ENCODE results near the gene PDE3B. TPM values are rescaled to one million over a fixed set of nuclear protein-coding genes. Genes with fewer than 3 reads are reported as not detected.
"Not testable (repeated sequence)": the region's sequence is repeated elsewhere in the genome, so short reads cannot be mapped to it uniquely, and the experiment has no call there.

PDE3B gene
- total RNA-seq, 2 experiments from 2014 or later, result 96.6 to 101 TPM

DNA sequence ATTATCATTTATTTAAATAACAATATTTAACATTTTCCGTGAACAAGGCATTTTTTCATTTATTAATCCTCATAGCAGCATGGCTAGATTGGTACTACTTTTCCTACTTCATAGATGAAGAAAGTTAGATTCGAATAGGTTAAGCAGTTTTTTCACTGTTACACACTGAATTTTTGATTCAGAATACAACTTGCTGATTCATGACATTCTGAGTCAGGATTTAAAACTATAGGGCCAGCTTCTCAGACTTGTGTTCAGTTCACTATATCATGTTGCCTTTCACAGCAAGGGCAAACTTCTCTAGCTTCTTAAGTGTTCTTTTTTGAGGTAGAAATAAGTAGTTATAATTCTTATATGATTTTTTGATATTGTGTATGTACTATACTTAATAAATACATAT lies 216.9 kb downstream of the PDE3B start:
- no peak overlapping the region for H3K27ac Mint-ChIP-seq
- H3K4me3 Mint-ChIP-seq, result no peak overlapping the region
- peaks cover 33% of the 10 kb centered on the region for H3K9me3 Mint-ChIP-seq
- ChIA-PET CTCF (no interaction called here), POLR2A (interaction anchor here (0.7 kb wide), 1 partner anchor 178 kb away, joined by 3 read pairs; no protein-coding TSS in a partner anchor)
- peaks cover 3% of the 10 kb centered on the region for H3K4me1 Mint-ChIP-seq
- H3K27me3 Mint-ChIP-seq, result no peaks in the 10 kb centered on the region
- H3K36me3 Mint-ChIP-seq (ENCODE audit: low read depth), result peaks cover 80% of the 10 kb centered on the region
- no peak for DNase-seq

DNA sequence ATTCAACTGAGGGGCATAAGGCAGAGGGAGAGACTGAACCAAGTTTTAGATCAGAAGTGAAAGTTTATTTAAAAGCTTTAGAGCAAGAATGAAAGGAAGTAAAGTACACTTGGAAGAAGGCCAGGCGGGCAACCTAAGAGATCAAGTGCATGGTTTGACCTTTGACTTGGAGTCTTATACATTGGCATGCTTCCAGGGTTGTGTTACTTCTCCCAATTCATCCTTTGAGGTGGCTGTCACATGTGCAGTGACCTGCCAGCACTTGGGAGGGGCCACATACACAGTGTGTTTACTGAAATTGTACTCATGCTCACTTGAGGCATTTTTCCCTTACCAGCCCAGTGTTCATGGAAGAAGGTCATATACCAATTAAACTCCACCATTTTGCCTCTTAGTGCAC lies 218.1 kb downstream of the PDE3B start:
- no peaks in the 10 kb centered on the region for H3K27me3 Mint-ChIP-seq
- no peak overlapping the region for H3K27ac Mint-ChIP-seq
- H3K9me3 Mint-ChIP-seq, result peaks cover 28% of the 10 kb centered on the region
- DNase-seq, result no peak
- H3K4me1 Mint-ChIP-seq, result peaks cover 3% of the 10 kb centered on the region
- CTCF ChIA-PET, result interaction anchor here (0.9 kb wide), 1 partner anchor 10 kb away, joined by 4 read pairs; no protein-coding TSS in a partner anchor
- H3K4me3 Mint-ChIP-seq, result no peak overlapping the region
- POLR2A ChIA-PET, result no interaction called here
- peaks cover 74% of the 10 kb centered on the region for H3K36me3 Mint-ChIP-seq (ENCODE audit: low read depth)

DNA sequence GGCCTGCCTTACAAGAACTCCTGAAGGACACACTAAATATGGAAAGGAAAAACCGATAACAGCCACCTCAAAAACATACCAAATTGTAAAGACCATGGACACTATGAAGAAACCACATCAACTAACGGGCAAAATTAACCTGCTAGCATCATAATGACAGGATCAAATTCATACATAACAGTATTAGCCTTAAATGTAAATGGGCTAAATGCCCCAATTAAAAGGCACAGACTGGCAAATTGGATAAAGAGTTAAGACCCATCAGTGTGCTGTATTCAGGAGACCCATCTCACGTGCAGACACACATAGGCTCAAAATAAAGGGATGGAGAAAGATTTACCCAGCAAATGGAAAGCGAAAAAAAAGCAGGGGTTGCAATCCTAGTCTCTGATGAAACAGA lies 220.2 kb downstream of the PDE3B start:
- H3K4me3 Mint-ChIP-seq, H3K27me3 Mint-ChIP-seq, DNase-seq, H3K4me1 Mint-ChIP-seq, POLR2A ChIA-PET, H3K27ac Mint-ChIP-seq: not testable (repeated sequence)
- Mint-ChIP-seq H3K36me3 (ENCODE audit: low read depth) (peaks cover 74% of the 10 kb centered on the region), H3K9me3 (peaks cover 28% of the 10 kb centered on the region)
- CTCF ChIA-PET, result interaction anchor here (0.6 kb wide), 1 partner anchor 285 kb away, joined by 3 read pairs; no protein-coding TSS in a partner anchor

DNA sequence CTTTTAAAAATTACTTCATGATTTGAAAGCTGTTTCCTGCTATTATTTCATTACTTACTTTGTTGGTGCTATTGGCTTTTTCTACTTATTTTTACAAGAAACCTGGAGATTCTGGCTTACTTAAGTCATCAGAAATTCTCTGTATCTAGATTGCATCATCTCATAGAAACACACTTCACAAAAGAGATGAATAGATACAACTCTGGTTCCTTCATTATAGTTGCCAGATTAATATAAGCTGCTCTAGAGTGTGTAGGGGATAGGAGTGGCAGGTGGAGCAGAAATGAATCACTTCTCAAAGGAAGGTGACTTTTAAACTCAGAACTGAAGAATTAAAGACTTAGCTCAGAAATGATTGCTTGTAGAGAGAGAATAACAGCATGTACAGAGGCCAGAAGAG lies 228.4 kb downstream of the PDE3B start:
- ChIA-PET CTCF (interaction anchor here (1.0 to 1.1 kb wide), 2 partner anchors 11 to 14 kb away, joined by 3 to 4 read pairs; no protein-coding TSS in a partner anchor), POLR2A (no interaction called here)
- no peak for DNase-seq
- Mint-ChIP-seq H3K9me3 (no peaks in the 10 kb centered on the region), H3K27me3 (no peaks in the 10 kb centered on the region), H3K36me3 (ENCODE audit: low read depth) (peaks cover 81% of the 10 kb centered on the region), H3K27ac (no peak overlapping the region), H3K4me1 (no peaks in the 10 kb centered on the region), H3K4me3 (no peak overlapping the region)

DNA sequence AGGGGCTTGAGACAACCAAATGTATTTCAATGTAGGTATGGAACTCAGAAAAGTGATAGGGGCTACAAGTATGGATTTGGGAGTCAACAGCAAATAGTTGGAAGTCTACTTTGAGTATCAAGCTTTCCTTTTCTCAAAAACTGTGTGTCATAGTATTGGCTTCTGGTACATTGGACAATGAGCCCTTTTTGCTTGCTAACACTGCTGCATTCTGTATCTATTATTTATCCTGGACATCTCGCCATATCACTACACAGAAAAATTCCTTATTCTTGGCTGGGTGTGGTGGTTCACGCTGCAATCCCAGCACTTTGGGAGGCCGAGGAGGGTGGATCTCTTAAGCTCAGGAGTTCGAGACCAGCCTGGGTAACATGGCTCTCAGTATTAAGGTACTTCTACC lies 230.0 kb downstream of the PDE3B start:
- POLR2A ChIA-PET, result no interaction called here
- no peak for DNase-seq
- Mint-ChIP-seq H3K4me3 (no peak overlapping the region), H3K36me3 (ENCODE audit: low read depth) (peaks cover 84% of the 10 kb centered on the region), H3K27ac (no peak overlapping the region), H3K27me3 (no peaks in the 10 kb centered on the region), H3K9me3 (no peaks in the 10 kb centered on the region), H3K4me1 (no peaks in the 10 kb centered on the region)
- CTCF ChIA-PET, result no interaction called here

DNA sequence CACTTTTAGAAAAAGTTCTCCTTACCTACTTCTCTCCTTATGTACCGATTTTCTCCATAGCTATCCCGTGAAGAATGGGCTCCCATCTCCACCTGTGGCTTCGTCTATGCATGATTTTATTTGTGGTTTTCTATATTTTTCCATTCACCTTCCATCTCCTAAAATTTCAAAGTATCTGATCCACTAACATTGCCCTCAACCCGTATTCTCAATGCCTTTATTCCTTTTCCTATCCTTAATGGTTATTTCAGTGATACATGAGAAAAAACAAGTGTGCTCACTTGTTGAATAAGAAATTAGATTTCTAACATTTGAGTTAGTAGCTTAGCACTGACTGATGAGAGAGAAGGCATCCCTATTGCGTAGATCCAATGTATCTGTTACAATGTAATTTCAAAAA lies 231.6 kb downstream of the PDE3B start:
- H3K4me1 Mint-ChIP-seq, result no peaks in the 10 kb centered on the region
- H3K27me3 Mint-ChIP-seq, result no peaks in the 10 kb centered on the region
- H3K36me3 Mint-ChIP-seq (ENCODE audit: low read depth), result peaks cover 80% of the 10 kb centered on the region
- H3K4me3 Mint-ChIP-seq, result no peak overlapping the region
- no peak overlapping the region for H3K27ac Mint-ChIP-seq
- DNase-seq, result no peak
- POLR2A ChIA-PET, result no interaction called here
- no peaks in the 10 kb centered on the region for H3K9me3 Mint-ChIP-seq
- CTCF ChIA-PET, result interaction anchor here (1.6 kb wide), 1 partner anchor 33 kb away, joined by 3 read pairs; no protein-coding TSS in a partner anchor

DNA sequence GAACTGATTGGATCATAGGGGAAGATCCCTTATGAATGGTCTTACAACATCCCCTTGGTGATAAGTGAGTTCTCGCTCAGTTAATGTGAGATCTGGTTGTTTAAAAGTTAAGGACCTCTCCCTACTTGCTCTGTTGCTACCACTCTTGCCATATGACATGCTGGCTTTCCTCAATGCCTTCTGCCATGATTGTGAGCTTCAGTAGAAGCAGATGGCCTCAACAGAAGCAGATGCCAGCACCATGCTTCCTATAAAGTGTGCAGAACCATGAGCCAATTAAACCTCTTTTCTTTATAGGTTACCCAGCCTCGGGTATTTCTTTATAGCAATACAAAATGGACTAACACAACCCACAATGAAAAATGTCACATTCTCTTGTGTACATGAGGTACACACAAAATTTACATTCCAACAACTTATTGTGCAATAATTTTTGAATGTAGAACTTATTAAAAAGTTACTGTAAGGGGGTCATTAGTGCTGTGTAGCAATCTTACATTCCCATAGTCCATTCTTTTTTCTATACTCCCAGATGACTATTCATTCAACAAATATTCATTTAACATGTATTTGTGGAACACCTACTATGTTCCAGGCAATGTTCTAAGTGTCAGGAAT lies 238.1 kb downstream of the PDE3B start:
- Mint-ChIP-seq H3K9me3 (peaks cover 9% of the 10 kb centered on the region), H3K27me3 (no peaks in the 10 kb centered on the region), H3K27ac (no peak overlapping the region), H3K4me1 (no peaks in the 10 kb centered on the region), H3K4me3 (no peak overlapping the region), H3K36me3 (ENCODE audit: low read depth) (peaks cover 67% of the 10 kb centered on the region)
- ChIA-PET CTCF (interaction anchor here (1.1 kb wide), 1 partner anchor 10 kb away, joined by 3 read pairs; the partner anchor contains the start of gene CYP2R1), POLR2A (no interaction called here)
- no peak for DNase-seq

DNA sequence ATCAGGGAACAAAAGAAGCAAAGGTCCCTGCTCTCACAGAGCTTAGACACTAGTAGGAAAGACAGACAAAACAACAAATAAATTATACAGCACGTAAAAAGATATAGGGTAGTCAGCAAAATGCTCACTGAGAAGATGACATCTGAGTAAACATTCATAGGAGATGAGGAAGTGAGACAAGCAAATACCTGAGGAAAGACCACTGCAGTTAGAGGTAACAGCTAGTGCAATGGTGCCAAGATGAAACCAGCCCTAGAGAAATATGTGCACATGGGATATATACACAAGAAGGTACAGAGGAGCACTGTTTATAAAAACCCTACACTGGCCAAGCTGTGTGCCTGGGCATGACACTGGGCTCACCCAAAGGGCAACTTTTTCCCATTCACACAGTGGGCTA lies 238.6 kb downstream of the PDE3B start:
- CTCF ChIA-PET, result interaction anchor here (1.1 kb wide), 1 partner anchor 10 kb away, joined by 3 read pairs; the partner anchor contains the start of gene CYP2R1
- POLR2A ChIA-PET, result no interaction called here
- Mint-ChIP-seq H3K4me1 (peaks cover 2% of the 10 kb centered on the region), H3K9me3 (peaks cover 9% of the 10 kb centered on the region), H3K27me3 (no peaks in the 10 kb centered on the region), H3K36me3 (ENCODE audit: low read depth) (peaks cover 69% of the 10 kb centered on the region), H3K4me3 (no peak overlapping the region), H3K27ac (no peak overlapping the region)
- no peak for DNase-seq

DNA sequence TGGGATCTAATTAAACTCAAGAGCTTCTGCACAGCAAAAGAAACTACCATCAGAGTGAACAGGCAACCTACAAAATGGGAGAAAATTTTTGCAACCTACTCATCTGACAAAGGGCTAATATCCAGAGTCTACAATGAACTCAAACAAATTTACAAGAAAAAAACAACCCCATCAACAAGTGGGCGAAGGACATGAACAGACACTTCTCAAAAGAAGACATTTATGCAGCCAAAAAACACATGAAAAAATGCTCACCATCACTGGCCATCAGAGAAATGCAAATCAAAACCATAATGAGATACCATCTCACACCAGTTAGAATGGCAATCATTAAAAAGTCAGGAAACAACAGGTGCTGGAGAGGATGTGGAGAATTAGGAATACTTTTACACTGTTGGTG lies 240.1 kb downstream of the PDE3B start:
- H3K36me3 Mint-ChIP-seq (ENCODE audit: low read depth), result peaks cover 65% of the 10 kb centered on the region
- DNase-seq, CTCF ChIA-PET, H3K4me3 Mint-ChIP-seq, H3K9me3 Mint-ChIP-seq, H3K27ac Mint-ChIP-seq, POLR2A ChIA-PET, H3K27me3 Mint-ChIP-seq: not testable (repeated sequence)
- peaks cover 12% of the 10 kb centered on the region for H3K4me1 Mint-ChIP-seq

DNA sequence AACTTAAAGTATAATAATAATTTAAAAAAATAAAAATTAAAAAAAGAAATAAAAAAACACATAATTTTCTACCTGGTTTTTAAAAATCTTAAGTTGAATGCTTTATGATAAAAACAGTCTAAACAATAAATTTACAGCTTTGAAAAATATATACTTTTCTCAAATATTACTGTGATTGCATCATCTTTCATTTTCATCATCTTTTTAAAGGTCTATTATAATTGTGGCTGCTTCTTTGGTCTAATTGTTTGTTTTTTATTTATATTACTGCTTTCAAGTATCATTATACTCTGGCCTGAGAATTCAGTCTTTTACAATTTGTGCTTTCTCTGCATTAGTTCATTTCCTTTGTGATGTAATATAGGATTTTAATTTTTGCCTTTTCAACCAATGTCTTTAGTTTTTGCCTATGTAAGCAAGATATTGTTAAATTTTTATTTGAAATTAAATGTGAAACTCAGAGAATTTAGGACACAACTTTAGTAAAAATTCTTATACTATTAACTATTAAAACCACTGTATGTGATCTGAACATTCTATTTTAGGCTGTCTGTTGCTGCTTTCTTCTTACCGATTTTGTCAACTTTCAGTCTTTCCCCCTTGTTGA lies 241.2 kb downstream of the PDE3B start:
- CTCF ChIA-PET, result no interaction called here
- Mint-ChIP-seq H3K9me3 (peaks cover 9% of the 10 kb centered on the region), H3K4me1 (peaks cover 21% of the 10 kb centered on the region), H3K4me3 (no peak overlapping the region), H3K27me3 (no peaks in the 10 kb centered on the region), H3K36me3 (ENCODE audit: low read depth) (peaks cover 68% of the 10 kb centered on the region), H3K27ac (no peak overlapping the region)
- no peak for DNase-seq
- POLR2A ChIA-PET, result no interaction called here

DNA sequence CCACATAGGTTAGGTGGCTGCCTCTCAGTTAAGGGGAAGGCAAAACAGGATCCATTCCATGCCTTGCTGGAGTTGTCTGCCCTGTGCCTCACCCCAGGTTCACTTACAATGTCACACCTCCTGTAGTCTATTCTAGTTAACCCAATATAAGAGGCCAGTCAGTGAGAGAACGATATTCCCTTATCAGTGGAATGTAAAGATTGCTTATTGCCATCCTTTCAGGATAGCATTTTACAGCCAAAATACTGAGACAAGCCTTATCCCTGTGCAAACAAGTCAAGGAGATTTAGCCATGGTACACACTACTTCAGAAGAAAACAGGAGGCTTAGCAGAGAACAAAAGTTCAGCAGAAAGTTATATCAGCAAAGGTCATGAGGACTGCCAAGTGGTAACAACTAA lies 242.9 kb downstream of the PDE3B start:
- Mint-ChIP-seq H3K27me3 (no peaks in the 10 kb centered on the region), H3K4me1 (peaks cover 30% of the 10 kb centered on the region), H3K9me3 (peaks cover 9% of the 10 kb centered on the region), H3K4me3 (no peak overlapping the region), H3K27ac (peak overlapping the region; percentile 10), H3K36me3 (ENCODE audit: low read depth) (peaks cover 52% of the 10 kb centered on the region)
- ChIA-PET CTCF (no interaction called here), POLR2A (no interaction called here)
- no peak for DNase-seq

DNA sequence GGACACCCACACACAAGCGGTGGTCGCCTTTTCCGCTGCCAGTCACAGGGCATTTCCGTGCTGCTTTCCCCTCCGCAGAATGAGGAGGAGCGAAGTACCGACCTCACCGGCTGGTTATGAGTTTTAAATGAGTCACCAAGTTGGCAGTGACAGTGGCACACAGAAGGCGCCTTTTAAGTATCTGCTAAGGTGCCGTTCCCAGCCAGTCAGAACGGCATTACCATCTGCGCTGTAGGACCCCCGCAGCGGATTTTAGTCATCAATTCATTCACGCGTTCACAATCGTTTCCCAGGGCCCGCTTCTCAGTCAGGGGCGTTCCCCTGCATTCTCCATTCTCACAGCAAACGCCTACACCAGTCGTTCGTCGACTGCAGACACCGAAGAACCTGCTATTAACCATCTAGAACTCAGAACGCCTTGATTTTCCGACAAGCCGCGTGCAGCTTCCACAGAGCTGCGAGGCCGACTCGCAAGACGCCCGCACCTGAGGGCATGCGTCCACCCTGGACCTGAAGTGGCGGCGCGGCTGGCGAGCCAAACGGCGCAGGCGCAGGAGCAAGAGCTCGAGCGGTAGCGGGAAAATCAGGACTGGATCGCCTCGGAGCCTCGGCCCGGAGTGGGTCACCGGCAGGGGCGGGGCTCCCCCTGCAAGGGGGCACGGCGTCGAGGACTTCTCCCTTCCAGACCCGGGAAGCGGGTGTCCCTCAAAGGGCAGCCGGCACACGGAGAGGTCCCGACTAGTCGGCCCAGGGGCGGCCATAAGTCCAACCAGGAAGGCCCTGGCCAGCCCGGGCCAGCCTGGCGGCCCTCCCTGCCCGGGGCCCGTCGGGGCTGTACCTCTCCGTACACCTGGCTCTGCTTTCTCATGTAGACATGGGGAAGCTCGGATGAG lies 247.8 kb downstream of the PDE3B start:
- H3K4me1 Mint-ChIP-seq, result peaks cover 57% of the 10 kb centered on the region
- POLR2A ChIA-PET, result interaction anchor here (0.7 to 1.6 kb wide), 2 partner anchors 126 to 402 kb away, joined by 3 read pairs; no protein-coding TSS in a partner anchor
- CTCF ChIA-PET, result interaction anchor here (0.7 to 6.6 kb wide), 9 partner anchors 9 to 1224 kb away, joined by 3 to 88 read pairs (median 3); no protein-coding TSS in a partner anchor

More for the DNA sequence above, 247.8 kb downstream of the PDE3B start:
- H3K27me3 Mint-ChIP-seq, result no peaks in the 10 kb centered on the region
- H3K4me3 Mint-ChIP-seq, result peak overlapping the region; percentile 81
- H3K36me3 Mint-ChIP-seq (ENCODE audit: low read depth), result peaks cover 24% of the 10 kb centered on the region
- H3K27ac Mint-ChIP-seq, result peak overlapping the region; percentile 91
- peak; percentile 86 for DNase-seq
- no peaks in the 10 kb centered on the region for H3K9me3 Mint-ChIP-seq
